HG02840 (cell line): Measurements from ENCODE around the gene TMEM61.

Source experiments
- ATAC-seq: cut with Tn5 transposase; IDR thresholded peaks from one replicate; pipeline ENCODE4 v1.9.1; 2021; ENCODE audit warnings: mild to moderate bottlenecking, moderate library complexity, moderate number of reproducible peaks; ENCODE audit not compliant: unreplicated experiment, low FRiP score

Gene TMEM61

GRCh38 chr1:54984131-54984842, 3.9 kb downstream of the TMEM61 start:
- ATAC-seq = no peak

- ATAC-seq = no peak
Measured at GRCh38 chr1:54985556-54985955, 5.1 kb downstream of the TMEM61 start.

DNA sequence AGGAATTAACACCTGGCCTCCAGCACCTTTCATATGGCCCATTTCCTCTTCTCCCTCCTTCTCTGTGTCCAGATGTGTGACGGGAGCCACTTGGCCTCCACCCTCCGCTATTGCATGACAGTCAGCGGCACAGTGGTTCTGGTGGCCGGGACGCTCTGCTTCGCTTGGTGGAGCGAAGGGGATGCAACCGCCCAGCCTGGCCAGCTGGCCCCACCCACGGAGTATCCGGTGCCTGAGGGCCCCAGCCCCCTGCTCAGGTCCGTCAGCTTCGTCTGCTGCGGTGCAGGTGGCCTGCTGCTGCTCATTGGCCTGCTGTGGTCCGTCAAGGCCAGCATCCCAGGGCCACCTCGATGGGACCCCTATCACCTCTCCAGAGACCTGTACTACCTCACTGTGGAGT, 5.6 kb downstream of the TMEM61 start:
- ATAC-seq = no peak

- no peak for ATAC-seq
Measured at GRCh38 chr1:54986533-54986932, 6.1 kb downstream of the TMEM61 start.

GRCh38 chr1:54987427-54987826, 7.0 kb downstream of the TMEM61 start:
- ATAC-seq = no peak

GRCh38 chr1:54987919-54988705, 7.7 kb downstream of the TMEM61 start:
- no peak for ATAC-seq

GRCh38 chr1:54988975-54989374, 8.5 kb downstream of the TMEM61 start:
- no peak for ATAC-seq

DNA sequence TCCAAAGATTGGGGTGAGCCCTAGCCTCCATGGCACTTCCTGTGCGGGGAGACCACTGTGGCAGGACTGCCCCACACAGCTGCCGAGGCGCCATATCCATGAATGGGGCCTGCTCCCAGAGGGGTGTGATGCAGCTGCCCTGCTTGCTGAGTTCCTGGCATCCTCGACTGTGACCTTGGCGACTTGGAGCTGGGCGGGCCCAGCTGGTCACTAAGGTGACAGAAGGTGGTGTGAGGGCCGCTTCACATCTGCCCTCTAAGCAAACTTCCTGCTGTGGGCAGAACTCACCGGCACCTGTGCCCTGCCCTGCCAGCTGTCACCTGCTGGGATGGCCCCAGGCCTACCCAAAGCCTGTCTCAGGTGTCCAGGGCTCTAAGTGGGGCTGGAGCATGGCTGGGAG, 9.0 kb downstream of the TMEM61 start:
- ATAC-seq = no peak

DNA sequence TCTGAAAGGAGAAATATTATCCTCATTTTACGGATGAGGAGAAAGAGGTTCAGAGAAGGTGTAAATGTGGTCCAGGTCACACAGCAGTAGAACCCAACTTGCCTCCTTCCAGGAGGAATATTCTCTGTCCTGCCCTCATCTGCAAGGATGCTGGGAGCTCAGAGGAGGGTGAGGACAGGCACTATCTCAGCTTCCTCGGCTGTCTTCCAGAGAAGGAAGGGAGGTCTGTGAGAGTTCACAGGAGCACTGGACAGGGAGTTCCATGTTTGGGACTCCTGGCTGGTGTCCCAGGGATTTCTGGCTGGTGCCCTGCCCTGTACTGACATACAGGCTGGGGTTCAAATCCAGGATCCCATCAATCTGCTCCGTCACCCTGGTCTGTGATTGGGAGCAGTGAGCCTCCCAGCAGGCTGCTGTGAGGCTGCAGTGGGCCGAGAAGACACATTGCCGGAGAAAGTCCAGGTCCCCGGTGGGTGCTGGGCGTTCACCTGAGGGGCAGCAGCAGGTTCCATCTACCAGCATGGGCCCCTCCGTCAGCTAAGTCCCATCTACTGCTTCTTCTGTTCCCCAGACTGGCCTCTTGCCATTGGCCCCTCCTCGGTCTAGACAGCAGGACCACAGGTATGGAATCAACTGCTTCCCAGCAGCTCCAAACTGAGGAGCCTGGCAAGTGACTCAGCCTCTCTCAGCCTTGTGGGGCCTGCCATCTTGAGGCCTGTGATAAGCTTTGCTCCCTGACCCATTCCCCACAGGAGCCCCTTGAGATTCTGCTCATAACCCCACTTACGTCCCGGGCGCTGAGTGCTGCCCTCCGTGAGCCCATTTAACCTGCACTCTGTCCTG, 9.8 kb downstream of the TMEM61 start:
- ATAC-seq = no peak

GRCh38 chr1:54990916-54991315, 10.5 kb downstream of the TMEM61 start:
- no peak for ATAC-seq

DNA sequence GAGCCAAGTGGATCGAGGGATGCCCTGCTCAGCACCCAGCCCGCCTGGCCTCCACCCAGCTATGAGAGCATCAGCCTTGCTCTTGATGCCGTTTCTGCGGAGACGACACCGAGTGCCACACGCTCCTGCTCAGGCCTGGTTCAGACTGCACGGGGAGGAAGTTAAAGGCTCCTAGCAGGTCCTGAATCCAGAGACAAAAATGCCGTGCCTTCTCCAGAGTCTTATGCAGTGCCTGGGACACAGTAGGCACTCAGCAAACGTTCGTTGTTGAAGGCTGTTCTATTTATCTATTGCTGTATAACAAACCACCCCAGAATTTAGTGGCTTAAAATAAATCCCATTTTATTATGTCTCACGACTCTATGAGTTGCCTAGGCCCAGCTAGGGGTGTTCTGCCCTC, 11.5 kb downstream of the TMEM61 start:
- ATAC-seq = no peak

DNA sequence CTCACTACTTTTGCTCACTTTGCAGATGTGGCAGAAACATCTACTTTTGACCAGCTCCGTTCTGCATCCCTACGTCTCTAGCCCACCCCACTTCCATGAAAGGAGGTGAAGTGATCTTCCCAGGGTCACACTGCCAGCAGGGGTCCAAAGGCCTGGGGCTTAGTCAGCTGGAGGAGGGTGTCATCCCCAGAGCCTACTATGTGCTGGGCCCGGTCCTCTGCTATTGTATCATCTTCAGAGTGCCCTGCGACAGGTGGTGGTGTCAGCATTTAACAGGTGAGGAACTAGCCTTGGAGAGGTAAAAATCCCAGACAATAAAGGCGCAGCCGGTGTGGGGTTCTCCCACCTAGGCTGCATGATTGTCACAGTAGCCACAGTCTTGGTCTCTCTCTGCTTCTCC, 12.7 kb downstream of the TMEM61 start:
- ATAC-seq = no peak

DNA sequence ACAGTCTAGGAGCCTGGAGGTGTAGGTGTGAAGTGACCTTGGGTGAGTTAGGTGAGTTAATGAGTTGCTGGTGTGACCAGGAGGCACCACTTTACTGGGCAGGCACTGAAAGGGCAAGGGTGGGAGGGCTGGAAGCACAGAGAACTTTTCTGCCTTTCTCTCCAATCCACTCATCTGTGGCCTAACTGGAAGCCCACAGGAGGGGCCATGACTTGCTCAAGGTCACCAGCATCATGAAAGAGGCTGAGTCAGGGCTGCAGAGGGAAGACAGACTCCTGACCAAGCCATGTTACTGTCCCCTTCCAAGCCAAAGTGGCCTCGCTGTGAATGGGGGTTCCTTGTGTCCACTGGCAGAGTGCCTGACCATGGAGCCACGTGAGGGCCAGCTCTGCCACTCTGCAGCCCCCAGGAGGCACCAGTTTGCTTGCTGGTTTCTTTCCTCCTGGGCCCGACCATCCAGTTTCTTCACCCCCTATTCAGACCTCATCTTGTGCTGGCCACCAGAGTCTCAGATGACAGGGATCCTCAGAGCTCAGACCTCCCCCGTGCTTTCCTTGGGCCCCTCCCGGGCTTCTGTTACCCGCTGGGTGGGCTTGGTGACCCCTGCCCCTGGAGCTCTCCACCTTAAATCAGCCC, 14.0 kb downstream of the TMEM61 start:
- no peak for ATAC-seq

DNA sequence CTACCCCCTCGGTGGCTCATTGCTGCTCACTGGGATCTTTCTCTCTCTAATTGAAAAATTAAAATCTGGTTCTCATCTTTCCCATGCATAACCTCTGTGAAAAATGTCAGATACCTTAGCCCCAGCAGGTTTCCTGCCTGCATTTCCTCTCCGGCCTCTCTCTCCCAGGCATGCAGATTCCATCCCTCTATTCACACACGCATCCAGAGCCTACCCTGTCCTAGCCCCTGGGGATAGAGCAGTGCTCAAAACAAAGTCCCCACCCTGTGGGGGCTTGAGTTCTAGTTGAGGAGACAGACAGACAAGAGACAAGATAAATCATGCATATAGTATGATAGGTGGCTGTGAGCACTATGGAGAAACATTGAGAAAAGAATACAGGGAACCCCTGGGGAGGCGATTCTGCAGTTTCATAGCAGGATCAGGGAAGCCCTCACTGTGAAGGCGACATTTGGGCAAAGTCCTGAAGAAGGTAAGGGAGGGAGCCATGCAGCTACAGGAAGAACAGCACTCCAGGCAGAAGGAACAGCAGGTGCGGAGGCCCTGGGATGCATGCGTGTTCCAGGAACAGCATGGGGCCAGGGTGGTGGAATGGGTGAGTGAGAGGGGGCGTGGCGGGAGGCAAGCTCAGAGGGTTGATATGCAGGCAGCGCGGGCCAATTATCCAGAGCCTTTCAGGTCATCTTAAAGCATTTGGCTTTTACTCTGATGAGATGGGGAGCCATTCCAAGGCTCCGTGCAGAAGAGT, 14.8 kb downstream of the TMEM61 start:
- ATAC-seq = no peak

DNA sequence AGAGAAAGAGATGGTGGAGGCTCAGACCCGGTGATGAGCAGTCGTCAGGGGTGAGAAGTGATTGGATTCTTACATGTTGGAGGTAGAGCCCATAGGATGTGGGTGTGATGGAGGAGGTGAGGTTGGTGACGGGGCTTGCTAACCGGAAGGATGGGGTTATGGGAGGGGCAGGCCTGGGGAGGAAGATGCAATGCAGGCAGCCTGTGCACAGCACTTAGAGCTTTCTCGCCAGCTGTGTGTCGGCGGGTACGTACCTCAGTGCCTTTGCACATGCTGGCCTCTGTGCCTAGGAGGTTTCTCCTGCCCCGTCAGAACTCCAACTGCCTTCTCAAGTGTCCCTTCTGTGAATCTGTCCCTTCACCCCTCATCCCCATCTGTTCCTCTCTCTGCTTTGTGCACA, 15.4 kb downstream of the TMEM61 start:
- ATAC-seq = no peak

DNA sequence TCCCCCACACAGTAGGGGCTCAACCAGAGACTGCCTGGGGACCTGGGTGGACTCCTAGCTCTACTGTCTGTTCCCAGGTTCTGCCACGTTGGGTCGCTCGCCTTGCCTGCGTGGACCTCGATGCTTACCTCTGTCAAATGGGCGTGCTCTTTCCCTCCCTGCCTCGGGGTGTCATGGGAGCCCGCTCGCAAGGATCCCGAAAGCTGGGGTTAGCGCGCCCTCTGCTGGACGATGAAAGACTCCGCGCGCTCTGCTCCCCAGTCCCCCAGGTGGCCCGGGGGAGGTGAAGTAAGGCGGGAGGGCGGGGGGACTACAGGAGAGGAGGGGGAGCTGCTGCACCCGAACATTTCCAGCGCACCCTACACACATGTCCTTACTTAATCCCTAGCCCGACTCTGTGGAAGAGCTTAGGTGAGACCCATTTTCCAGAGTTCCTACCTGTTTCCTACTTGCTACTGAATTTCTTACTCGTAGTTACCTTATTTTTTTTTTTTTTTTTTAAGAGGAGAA, 16.0 kb downstream of the TMEM61 start:
- no peak for ATAC-seq

GRCh38 chr1:54996869-54997710, 16.7 kb downstream of the TMEM61 start:
- ATAC-seq = no peak

GRCh38 chr1:54997711-54997986, 17.2 kb downstream of the TMEM61 start:
- no peak for ATAC-seq

DNA sequence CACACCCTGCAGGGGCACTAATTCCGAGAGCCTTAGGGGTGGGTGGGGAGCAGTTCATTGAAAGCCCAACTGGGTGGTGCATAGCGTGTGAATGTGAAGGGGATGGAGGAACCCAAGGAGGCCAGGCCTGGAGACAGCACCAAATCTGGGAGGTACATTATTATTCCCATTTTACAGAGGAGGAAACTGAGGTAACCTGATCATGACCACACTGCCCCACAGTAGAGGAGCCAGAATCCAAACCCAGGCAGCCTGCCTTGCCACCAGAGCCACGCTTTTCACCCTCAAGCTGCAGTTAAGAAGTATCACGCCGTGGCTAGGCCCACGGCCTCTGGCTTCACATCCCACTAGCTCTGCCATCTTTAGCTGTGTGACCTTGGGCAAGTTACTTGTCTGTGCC, 17.7 kb downstream of the TMEM61 start:
- ATAC-seq = no peak
